Right renal cortex interstitium (tissue), 3 donors: ENCODE results near the gene SCARF2. TPM values are rescaled to one million over a fixed set of nuclear protein-coding genes. Genes with fewer than 3 reads are reported as not detected.
A peak's percentile ranks its signal among the peaks of the same experiment; 100 is the strongest.
"Not testable (repeated sequence)": the region's sequence is repeated elsewhere in the genome, so short reads cannot be mapped to it uniquely, and the experiment has no call there.

Source experiments
- DNase-seq, 3 donors: peaks; one replicate each; pipeline ENCODE4 v3.0.0-alpha.2; 2013; ENCODE audit warnings: low read depth in 3 of 3, low spot score in 2 of 3
- polyA plus RNA-seq, 3 donors: library from polyadenylated mRNA; unstranded; fragments of 120-200 nt; gene quantifications; one replicate each; pipeline ENCODE4 v1.2.1, GENCODE V29; 2013; ENCODE audit not compliant: insufficient read length in 3 of 3

SCARF2 gene
- polyA plus RNA-seq, 3 donors = 13.7 to 16.8 (median 14.6) TPM

DNA sequence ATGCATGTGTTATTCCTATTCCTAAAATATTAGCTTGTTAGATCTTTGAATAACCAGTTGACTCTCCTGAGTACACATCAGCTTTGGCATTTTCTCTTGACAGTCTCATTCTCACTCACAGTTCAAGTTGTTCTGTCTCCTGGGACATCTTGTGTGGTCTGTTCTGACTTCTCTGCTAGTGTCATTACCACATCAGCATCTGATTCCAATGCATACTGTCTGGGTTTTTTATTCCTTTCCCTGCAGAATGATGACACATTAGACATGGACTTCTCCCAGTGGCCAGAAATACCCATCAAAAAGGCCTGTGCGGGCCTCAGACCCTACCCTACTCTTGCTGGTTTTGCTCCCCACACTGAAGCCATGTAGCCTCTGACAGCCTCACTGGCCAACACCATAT is 41.0 kb downstream of the SCARF2 start:
- no peak for DNase-seq

DNA sequence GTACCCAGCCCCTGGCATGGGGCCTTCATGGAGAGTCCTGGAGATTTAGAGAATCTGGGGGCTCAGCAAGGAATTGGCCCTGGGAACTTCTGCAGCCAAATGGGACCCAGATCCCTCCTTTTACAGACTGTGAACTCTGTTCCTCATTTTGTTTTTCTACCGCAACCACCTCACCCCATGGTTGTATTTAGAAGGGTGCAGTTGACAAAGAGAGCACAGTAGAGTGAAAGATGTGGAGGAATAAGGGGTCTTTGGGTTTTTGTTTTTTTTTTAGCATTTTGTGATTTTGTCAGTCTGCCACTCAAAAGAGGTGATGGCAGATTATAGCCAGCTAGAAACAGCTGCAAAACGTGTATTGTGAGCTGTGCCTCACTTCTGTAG is 41.7 kb downstream of the SCARF2 start:
- DNase-seq = no peak

DNA sequence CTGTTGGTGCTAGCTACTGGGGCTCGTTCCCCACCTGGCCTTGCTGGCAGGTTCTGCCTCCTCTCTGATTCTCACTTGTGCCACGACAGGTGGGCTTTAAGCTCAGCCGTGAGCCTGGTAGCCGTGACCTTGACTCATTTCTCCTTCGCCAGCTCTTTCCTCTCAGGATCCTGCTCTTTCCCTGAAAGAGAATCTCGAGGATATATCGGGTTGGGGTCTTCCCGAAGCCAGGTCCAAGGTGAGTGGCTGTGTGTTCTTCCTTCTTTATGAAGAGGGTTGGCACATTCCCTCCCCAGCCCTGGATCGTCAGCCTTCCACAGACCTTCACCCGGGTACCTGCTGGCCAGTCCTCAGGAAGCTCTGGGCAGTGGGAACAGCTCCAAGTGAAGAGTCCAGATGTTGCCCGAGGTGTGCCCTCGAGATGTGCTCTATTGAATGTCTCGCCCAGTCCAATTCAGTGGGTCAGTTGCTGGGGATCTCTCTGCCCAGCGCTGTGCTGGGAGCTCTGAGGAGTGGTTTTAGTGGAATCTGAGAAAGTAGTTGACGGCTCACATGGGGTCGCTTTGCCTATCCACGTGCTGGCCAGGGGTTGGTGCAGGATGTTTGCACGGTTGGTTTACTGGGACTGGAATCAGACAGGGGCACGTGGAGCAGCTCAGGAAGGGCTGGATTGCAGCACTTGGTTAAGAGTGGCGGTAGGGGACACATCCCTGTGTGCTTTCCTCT is 42.3 kb downstream of the SCARF2 start:
- no peak for DNase-seq

- DNase-seq = peak; percentile 78 to 88 (median 80)
Observed at GRCh38 chr22:20393705-20394476, 43.7 kb downstream of the SCARF2 start, which contains the start of gene ZNF74. ZNF74 (plus strand) TSS chr22:20394151; CDS start chr22:20394629, 478 bp downstream.

DNA sequence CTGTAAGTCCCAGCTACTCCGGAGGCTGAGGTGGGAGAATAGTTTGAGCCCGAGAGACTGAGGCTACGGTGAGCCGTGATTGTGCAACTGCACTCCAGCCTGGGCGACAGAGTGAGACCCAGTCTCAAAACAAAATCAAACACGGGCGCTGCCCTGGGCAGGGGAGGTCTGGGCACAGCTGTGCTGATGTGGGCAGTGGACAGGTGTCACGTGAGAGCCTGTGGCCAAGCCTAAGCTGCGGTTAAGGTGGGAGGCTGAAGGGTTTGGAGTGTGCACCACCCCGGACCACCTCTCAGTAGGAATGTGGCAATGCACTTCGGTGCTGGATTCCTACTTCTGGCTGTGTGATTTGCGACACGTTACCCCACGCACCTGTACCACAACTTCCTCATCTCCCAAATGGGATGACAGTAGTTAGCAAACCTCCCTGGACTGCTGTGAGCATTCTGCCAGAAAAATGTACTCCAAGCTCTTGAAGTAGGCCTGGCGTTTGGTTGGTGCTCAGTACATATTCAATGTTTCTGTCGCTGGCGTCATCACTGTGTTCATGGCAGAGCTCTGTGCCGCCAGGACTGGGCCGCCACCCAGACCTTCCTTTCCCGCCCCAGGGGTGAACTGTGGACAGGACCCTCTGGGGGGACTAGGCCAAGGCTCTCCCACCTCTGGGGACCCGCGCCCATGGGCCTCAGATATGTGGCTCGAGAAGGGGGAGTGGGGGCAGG is 44.5 kb downstream of the SCARF2 start:
- DNase-seq = no peak

GRCh38 chr22:20392365-20392881 is 45.2 kb downstream of the SCARF2 start:
- not testable (repeated sequence) for DNase-seq

DNA sequence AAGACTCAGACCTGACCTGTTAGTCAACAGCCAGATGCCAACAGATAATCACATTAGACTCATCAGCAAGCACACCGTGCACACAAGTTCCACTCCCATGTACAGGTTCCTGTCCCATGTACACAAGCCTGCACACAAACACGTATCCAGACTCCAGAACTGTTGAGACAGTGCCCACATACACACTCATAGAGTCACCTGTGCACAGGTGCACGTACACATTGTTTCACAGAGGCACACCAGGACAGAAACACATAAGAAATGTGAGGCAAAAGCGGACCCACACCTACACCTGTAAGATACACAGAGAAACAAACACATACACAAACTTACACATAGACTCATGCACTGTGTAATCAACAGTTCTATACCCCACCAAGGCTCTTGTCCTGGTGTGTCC is 46.4 kb downstream of the SCARF2 start:
- DNase-seq = no peak

DNA sequence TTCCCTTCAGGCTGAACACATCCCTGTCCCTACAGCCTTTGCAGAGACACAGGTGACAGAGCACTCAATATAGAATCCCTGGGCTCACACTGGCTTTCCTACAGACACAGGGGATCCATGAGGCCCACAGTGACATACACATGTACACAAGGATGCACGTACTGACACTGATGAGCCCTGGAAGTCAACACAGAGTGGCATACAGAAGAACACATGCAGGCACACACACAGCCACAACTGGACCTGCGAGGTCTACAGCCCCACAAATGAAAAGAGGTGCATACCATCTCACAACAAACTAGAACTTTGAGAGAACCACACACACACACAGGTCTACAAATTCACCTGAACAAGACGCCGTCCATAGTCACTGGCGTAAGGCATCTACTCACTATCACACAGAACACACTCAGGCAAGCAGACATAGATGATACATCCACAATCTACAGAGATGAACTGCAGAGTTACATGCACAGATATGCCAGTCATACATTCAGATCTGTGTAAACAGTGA is 47.2 kb downstream of the SCARF2 start:
- DNase-seq = no peak

DNA sequence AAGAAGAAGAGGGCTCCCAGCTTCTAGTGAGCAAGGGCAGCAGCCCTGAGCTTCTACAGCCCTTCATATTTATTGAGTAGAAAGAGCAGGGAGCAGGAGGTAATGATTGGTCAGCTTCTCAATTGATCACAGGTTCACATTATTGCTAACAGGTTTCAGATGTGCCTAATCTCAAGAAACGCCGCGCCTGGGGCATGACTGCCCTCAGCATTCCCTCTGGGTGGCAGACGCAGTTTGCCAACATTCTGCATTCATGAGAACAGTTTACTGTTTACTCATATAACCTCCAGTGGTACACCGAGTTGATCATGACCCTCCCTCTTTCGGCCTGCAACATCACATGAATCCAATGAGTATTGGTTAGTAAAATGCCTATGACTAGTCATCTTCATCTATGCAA is 48.3 kb downstream of the SCARF2 start:
- DNase-seq = no peak

GRCh38 chr22:20388200-20388599 is 49.4 kb downstream of the SCARF2 start:
- DNase-seq = no peak

DNA sequence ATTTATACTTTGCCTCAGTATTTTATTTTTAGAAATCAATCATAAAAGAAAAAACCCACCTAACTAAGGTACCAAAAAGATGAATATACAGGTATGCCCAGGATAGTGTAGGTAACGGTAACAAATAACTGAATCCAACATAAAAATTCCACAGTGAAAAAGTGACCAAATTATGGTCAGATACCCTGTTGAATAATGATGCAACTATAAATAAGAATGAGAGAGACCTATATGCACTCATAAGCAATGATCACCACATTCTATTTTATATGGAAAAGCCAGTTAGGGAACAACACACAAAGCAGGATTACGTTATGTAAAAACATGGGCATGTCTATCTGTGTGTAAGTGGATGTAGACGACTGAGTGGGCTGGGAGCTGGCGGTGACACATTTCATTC is 50.7 kb downstream of the SCARF2 start:
- DNase-seq = no peak

DNA sequence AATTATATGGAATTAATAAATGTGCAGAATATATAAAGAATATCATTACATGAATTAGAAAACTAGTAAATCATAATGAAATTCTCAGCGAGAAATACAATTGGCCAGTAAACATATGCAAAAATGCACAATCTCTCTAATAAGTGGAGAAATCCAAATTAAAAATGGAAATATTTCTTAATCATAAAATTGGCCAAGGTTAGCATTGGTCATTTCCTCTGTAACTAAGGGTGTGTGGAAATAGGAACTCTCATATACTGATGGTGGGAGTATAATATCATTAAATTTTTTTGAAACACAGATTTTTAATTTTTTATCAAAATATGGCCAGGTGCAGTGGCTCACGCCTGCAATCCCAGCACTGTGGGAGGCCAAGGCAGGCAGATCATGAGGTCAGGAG is 51.3 kb downstream of the SCARF2 start:
- no peak for DNase-seq

GRCh38 chr22:20384865-20385264 is 52.8 kb downstream of the SCARF2 start:
- no peak for DNase-seq

GRCh38 chr22:20384171-20384570 is 53.5 kb downstream of the SCARF2 start:
- no peak for DNase-seq

GRCh38 chr22:20383538-20383937 is 54.1 kb downstream of the SCARF2 start:
- no peak for DNase-seq

DNA sequence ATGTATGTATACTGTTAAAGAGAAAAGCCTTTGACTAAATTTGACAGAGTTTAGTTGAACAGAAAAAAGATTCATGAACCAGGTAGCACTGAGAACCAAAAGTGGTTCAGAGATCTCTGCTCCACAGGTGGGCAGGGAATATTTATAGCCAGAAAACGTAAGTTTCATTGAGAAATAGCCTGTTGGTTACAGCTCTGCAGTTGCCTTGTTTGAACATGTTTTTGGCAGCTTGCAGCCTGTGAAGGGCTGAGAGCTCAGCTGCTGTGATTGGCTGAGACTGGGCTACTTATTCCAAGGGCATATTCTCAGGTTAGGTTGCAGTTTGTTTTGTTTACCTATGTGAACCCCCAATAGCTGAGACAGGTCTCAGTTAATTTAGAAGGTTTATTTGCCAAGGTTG is 57.1 kb downstream of the SCARF2 start:
- no peak for DNase-seq

DNA sequence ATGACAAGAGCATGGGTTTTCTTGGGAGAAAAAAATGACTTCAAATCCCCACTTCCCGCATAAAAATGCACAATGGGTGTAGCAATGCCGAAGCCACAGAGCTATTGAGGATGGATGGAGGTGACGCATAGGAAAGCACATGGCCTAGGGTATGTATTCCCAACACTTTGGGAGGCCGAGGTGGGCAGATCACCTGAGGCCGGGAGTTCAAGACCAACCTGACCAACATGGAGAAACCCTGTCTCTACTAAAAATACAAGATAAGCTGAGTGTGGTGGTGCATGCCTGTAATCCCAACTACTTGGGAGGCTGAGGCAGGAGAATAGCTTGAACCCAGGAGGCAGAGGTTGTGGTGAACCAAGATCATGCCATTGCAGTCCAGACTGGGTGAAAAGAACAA is 58.9 kb downstream of the SCARF2 start:
- not testable (repeated sequence) for DNase-seq

DNA sequence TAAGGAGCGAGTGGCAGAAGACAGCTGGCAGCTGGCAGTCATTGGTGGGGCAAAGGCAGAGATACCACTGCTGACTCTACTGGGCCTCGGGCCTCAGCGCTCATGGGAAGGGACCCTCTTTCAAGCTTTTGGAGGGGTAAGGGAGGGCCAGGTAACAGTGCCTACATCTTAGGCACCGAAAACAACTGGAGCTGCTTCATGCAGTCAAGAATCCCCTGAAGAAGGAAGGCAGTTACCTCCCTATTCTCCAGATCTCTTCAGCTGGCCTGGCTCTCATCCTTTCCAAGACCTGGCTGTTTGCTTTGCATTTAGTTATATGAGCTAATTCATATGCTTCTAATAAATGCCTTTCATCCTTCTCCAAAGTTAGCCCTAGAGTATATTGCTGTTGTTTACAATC is 59.5 kb downstream of the SCARF2 start:
- no peak for DNase-seq

DNA sequence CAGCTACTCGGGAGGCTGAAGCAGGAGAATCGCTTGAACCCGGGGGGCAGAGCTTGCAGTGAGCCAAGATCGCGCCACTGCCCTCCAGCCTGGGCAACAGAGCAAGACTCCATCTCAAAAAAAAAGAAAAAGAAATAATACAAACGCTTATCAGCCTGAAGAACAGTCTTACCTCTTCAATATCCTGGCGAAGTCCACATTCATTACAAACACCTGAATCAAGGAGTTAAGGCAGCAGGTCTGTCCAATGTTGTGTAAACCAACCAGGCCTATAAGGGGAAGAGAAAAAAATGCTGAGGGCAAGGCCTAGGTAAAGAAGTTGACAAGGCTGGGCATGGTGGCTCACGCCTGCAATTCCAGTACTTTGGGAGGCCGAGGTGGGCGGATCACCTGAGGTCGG is 60.6 kb downstream of the SCARF2 start:
- not testable (repeated sequence) for DNase-seq

GRCh38 chr22:20376281-20376680 is 61.3 kb downstream of the SCARF2 start:
- DNase-seq = not testable (repeated sequence)
